ENCODE data around the gene DMRTA2. TPM values are rescaled to one million over a fixed set of nuclear protein-coding genes. Genes with fewer than 3 reads are reported as not detected.

DMRTA2 gene
- total RNA-seq, 2 donors from 2014 or later, result not detected

GRCh38 chr1:50416553-50417453 is 6.4 kb downstream of the DMRTA2 start:
- H3K4me3 ChIP-seq, result no peak overlapping the region
- peaks cover 29% of the 10 kb centered on the region for H3K4me1 ChIP-seq
- no peaks in the 10 kb centered on the region for H3K9me3 ChIP-seq

GRCh38 chr1:50416150-50416527 is 7.1 kb downstream of the DMRTA2 start:
- Histone ChIP-seq H3K9me3 (no peaks in the 10 kb centered on the region), H3K4me1 (peaks cover 27% of the 10 kb centered on the region), H3K4me3 (no peak overlapping the region), H3K36me3 (replicated peaks in 1 of 2; ENCODE audit: insufficient read depth in 1 of 2, low read depth in 2 of 2) (no peaks in the 10 kb centered on the region), H3K27ac (no peak overlapping the region), H3K27me3 (peaks cover 0 to 55% of the 10 kb centered on the region in 2 donors)
- TF ChIP-seq POLR2A (IDR thresholded peaks at IDR 0.05) (no peak), CTCF (IDR thresholded peaks at IDR 0.05) (no peak)
- ATAC-seq, result no peak
- intact Hi-C loops (cut with DNase I), result no loop called here
- no peak for DNase-seq
- 5 to 9% methylated on average over 14 to 25 of the region's 25 CpGs for WGBS, 2 donors

More at GRCh38 chr1:50416553-50417453, 6.4 kb downstream of the DMRTA2 start:
- WGBS, 2 donors, result 3 to 11% methylated on average over 26 to 46 of the region's 46 CpGs
- H3K36me3 ChIP-seq (replicated peaks in 1 of 2; ENCODE audit: insufficient read depth in 1 of 2, low read depth in 2 of 2), result no peaks in the 10 kb centered on the region
- TF ChIP-seq POLR2A (IDR thresholded peaks at IDR 0.05) (no peak), CTCF (IDR thresholded peaks at IDR 0.05) (no peak)
- no peak overlapping the region for H3K27ac ChIP-seq
- ATAC-seq (no peak), DNase-seq (no peak)
- H3K27me3 ChIP-seq, result peaks cover 0 to 60% of the 10 kb centered on the region in 2 donors
- intact Hi-C loops (cut with DNase I), result no loop called here

GRCh38 chr1:50415235-50416149 is 7.8 kb downstream of the DMRTA2 start:
- Histone ChIP-seq H3K27ac (no peak overlapping the region), H3K9me3 (no peaks in the 10 kb centered on the region), H3K4me3 (no peak overlapping the region), H3K36me3 (replicated peaks in 1 of 2; ENCODE audit: insufficient read depth in 1 of 2, low read depth in 2 of 2) (no peaks in the 10 kb centered on the region), H3K27me3 (peaks cover 0 to 51% of the 10 kb centered on the region in 2 donors), H3K4me1 (peaks cover 22% of the 10 kb centered on the region)
- intact Hi-C loops (cut with DNase I), result no loop called here
- no peak for DNase-seq
- no peak for ATAC-seq
- 5 to 8% methylated on average over 11 to 56 of the region's 56 CpGs for WGBS, 2 donors
- TF ChIP-seq POLR2A (IDR thresholded peaks at IDR 0.05) (no peak), CTCF (IDR thresholded peaks at IDR 0.05) (no peak)

- no peak overlapping the region for H3K4me3 ChIP-seq
Measured at GRCh38 chr1:50414853-50415234, 8.4 kb downstream of the DMRTA2 start.

More at GRCh38 chr1:50414853-50415234, 8.4 kb downstream of the DMRTA2 start:
- no peak overlapping the region for H3K27ac ChIP-seq
- H3K9me3 ChIP-seq, result no peaks in the 10 kb centered on the region
- H3K36me3 ChIP-seq (replicated peaks in 1 of 2; ENCODE audit: insufficient read depth in 1 of 2, low read depth in 2 of 2), result no peaks in the 10 kb centered on the region
- intact Hi-C loops (cut with DNase I), result no loop called here
- ATAC-seq, result no peak
- H3K27me3 ChIP-seq, result peaks cover 0 to 45% of the 10 kb centered on the region in 2 donors
- WGBS, 2 donors, result 41 to 60% methylated on average over 7 of the region's 7 CpGs
- TF ChIP-seq CTCF (IDR thresholded peaks at IDR 0.05) (no peak), POLR2A (IDR thresholded peaks at IDR 0.05) (no peak)
- no peak for DNase-seq
- peaks cover 22% of the 10 kb centered on the region for H3K4me1 ChIP-seq

All from body of pancreas (tissue), 4 donors.